ENCODE measurements around the gene KCNA2. TPM values are rescaled to one million over a fixed set of nuclear protein-coding genes. Genes with fewer than 3 reads are reported as not detected.

The KCNA2 gene
- total RNA-seq, 4 donors from 2014 or later = 0.04 to 2.0 (median 0.67) TPM

DNA sequence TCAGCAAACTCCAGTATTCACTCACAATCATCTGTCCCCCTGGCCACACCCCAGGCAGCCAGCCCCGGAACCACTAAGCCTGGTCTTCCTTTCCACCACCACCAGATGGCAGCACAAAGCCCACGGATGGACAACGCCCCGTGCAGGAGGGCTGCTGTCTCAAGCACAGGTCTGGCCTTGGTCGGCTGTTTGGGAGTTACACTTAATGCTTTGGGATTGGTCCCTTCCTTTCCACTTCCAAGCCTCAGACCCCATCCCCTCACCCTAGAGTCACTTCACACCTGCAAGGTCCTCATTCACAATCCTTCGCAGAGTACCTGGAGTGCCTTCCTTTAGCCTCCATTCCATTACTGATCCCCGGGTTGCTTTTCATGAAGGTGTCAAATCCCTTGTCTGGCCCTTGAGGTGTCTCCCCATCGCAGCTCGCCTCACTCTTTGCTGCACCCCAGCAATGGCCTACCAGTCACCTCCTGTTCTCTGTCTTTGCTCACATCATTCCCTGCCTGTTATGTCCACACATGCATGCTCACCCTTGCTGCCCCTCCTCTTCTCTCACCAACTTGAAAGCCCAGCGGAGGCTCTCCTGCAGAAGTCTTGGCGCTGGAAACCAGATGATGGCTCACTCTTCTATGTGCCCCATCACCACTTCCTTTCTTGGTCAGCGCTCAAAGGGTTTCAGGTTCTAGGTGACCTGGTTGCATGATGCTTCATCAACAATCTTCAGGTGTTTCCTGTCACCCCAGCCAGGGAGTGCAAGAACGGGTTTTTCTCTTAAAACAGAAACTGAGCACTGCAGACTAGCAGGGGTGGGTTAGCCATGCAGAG, 24.9 kb upstream of the KCNA2 start:
- DNase-seq = no peak
- H3K36me3 ChIP-seq = no peaks in the 10 kb centered on the region
- peaks cover 0 to 31% (median 0%) of the 10 kb centered on the region in 4 donors for H3K27me3 ChIP-seq
- no peak overlapping the region for H3K4me3 ChIP-seq
- H3K4me1 ChIP-seq = peaks cover 11 to 19% (median 18%) of the 10 kb centered on the region in 3 donors
- H3K27ac ChIP-seq = peak overlapping the region in 2 of 4 donors; percentile 25 to 46
- no peak for TF ChIP-seq POLR2A (IDR thresholded peaks at IDR 0.05)
- TF ChIP-seq, protein P1, sequence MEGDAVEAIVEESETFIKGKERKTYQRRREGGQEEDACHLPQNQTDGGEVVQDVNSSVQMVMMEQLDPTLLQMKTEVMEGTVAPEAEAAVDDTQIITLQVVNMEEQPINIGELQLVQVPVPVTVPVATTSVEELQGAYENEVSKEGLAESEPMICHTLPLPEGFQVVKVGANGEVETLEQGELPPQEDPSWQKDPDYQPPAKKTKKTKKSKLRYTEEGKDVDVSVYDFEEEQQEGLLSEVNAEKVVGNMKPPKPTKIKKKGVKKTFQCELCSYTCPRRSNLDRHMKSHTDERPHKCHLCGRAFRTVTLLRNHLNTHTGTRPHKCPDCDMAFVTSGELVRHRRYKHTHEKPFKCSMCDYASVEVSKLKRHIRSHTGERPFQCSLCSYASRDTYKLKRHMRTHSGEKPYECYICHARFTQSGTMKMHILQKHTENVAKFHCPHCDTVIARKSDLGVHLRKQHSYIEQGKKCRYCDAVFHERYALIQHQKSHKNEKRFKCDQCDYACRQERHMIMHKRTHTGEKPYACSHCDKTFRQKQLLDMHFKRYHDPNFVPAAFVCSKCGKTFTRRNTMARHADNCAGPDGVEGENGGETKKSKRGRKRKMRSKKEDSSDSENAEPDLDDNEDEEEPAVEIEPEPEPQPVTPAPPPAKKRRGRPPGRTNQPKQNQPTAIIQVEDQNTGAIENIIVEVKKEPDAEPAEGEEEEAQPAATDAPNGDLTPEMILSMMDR (IDR thresholded peaks at IDR 0.05) = peak; percentile 74 to 88 (median 80)
- no peaks in the 10 kb centered on the region for H3K9me3 ChIP-seq
- WGBS, 2 donors = 29 to 30% methylated on average over 8 to 13 of the region's 13 CpGs
- intact Hi-C loops (cut with DNase I) = loop anchor here (5.0 kb wide), 1 partner anchor 136 kb away; no protein-coding TSS in a partner anchor

DNA sequence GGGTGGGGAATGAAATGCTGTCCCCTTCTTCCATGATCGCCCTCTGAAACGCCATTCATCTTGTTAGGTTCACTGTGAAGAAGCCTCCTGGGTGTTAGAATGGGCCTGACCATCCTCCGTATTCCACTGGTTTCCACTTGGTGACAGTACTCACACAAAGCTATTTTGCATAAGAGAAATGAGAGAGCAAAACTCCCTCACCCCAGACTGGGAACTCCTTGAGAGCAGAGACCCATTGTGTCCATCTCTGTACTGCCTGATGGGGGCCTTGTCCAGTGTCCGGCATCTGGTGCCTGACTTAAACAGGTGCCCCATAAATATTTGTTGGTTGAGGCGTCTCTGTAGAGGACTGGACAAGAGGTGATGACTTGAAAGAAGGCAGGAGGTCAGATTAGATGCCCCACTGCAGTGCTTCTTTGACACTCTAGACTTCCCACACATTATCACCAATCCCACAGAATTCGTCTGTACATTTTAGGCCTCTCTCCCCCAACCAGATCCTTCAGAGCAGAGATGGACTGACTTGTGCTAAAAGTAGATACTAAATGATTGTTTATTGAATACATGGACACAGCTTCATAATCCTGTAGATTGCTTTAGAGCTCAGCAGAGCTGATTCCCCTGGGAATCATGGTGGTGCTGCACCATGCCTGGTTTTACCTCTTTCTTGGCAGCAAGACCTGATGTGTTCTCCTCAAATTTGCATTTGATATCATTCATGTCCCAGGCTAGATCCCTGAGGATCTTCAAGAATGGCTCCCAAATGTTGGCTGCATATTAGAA, 22.4 kb upstream of the KCNA2 start:
- H3K4me3 ChIP-seq = no peak overlapping the region
- no peaks in the 10 kb centered on the region for H3K36me3 ChIP-seq
- peaks cover 0 to 29% (median 0%) of the 10 kb centered on the region in 4 donors for H3K27me3 ChIP-seq
- H3K27ac ChIP-seq = no peak overlapping the region
- no peaks in the 10 kb centered on the region for H3K4me1 ChIP-seq
- TF ChIP-seq POLR2A (IDR thresholded peaks at IDR 0.05) = no peak
- TF ChIP-seq, protein P1 (IDR thresholded peaks at IDR 0.05) = no peak
- WGBS, 2 donors = 76 to 83% methylated on average over 6 of the region's 6 CpGs
- DNase-seq = no peak
- intact Hi-C loops (cut with DNase I) = no loop called here
- H3K9me3 ChIP-seq = no peaks in the 10 kb centered on the region

DNA sequence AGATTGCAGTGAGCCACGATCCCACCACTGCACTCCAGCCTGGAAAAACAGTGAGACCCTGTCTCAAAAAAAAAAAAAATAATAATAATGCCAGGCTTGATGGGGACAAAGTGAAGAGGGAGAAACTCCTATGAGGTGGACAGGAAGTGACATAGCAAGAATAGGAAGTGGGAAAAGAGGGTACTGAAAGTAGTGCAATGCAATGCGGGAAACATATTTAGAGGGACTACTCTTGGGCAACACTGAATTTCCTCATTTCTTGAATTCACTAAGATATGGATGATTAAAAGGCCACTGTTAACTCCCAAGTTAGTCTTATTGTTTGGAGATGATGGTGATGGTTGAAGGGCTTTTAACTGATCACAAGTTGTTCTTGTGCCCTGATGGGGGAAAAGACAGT, 21.6 kb upstream of the KCNA2 start:
- no peak overlapping the region for H3K4me3 ChIP-seq
- intact Hi-C loops (cut with DNase I) = no loop called here
- no peak for TF ChIP-seq POLR2A (IDR thresholded peaks at IDR 0.05)
- TF ChIP-seq, protein P1 (IDR thresholded peaks at IDR 0.05) = no peak
- H3K4me1 ChIP-seq = no peaks in the 10 kb centered on the region
- H3K27ac ChIP-seq = no peak overlapping the region
- no peaks in the 10 kb centered on the region for H3K36me3 ChIP-seq
- peaks cover 0 to 36% (median 0%) of the 10 kb centered on the region in 4 donors for H3K27me3 ChIP-seq
- 82% methylated on average over 2 of the region's 2 CpGs for WGBS, 2 donors
- no peaks in the 10 kb centered on the region for H3K9me3 ChIP-seq
- no peak for DNase-seq

DNA sequence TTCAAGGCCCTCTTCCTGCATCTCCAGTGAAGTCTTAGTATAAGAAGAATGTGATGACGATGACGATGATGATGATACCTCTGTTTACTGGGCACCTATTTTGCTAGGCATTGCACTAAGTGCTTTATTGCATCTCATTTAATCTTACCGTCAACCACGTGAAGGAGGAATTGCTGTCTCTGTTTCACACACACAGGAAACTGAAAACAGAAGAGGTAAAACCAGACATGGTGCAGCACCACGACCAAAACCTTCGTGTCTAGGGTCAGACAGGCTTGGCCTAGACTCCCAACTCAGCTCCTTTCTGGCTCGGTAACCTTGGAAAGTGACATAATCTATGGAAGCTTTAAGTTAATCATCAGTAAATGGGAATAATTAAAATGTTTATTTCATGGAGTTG, 20.7 kb upstream of the KCNA2 start:
- intact Hi-C loops (cut with DNase I) = no loop called here
- no peak for DNase-seq
- H3K27me3 ChIP-seq = peaks cover 0 to 32% (median 0%) of the 10 kb centered on the region in 4 donors
- H3K9me3 ChIP-seq = no peaks in the 10 kb centered on the region
- TF ChIP-seq, protein P1 (IDR thresholded peaks at IDR 0.05) = no peak
- no peak for TF ChIP-seq POLR2A (IDR thresholded peaks at IDR 0.05)
- no peak overlapping the region for H3K27ac ChIP-seq
- WGBS, 2 donors = 65 to 69% methylated on average over 7 of the region's 7 CpGs
- H3K36me3 ChIP-seq = no peaks in the 10 kb centered on the region
- no peaks in the 10 kb centered on the region for H3K4me1 ChIP-seq
- H3K4me3 ChIP-seq = no peak overlapping the region

DNA sequence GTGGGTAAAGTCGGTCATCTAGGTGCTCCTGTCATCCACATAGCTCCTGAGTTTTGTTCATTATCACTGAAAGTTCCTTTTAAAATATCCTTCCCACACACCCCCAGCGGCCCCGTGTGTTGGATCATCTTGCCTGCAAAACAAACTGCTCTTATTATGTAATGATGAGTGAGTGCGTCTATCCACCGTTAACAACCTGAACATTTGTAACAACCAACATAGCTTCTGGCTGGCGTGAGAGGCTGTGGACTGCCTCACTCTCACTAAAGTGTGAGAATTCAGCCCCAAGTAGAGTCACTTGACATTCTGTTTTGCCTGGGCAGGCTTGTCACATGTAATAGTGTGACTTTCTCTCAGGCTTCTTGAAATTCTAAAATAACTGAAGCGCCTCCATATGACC, 14.5 kb upstream of the KCNA2 start:
- 63 to 65% methylated on average over 7 of the region's 7 CpGs for WGBS, 2 donors
- Histone ChIP-seq H3K27me3 (peaks cover 0 to 66% (median 1%) of the 10 kb centered on the region in 4 donors), H3K4me3 (no peak overlapping the region), H3K36me3 (no peaks in the 10 kb centered on the region), H3K4me1 (peaks cover 0 to 13% (median 5%) of the 10 kb centered on the region in 3 donors), H3K27ac (no peak overlapping the region), H3K9me3 (no peaks in the 10 kb centered on the region)
- no peak for TF ChIP-seq POLR2A (IDR thresholded peaks at IDR 0.05)
- TF ChIP-seq, protein P1 (IDR thresholded peaks at IDR 0.05) = no peak
- DNase-seq = no peak
- intact Hi-C loops (cut with DNase I) = no loop called here

Measured in esophagus squamous epithelium (tissue), 5 donors.